Measurements from ENCODE around the gene SPRED3. TPM values are rescaled to one million over a fixed set of nuclear protein-coding genes. Genes with fewer than 3 reads are reported as not detected.

SPRED3 gene
- total RNA-seq, 4 donors from 2014 or later, result 0.05 to 2.6 (median 0.15) TPM

DNA sequence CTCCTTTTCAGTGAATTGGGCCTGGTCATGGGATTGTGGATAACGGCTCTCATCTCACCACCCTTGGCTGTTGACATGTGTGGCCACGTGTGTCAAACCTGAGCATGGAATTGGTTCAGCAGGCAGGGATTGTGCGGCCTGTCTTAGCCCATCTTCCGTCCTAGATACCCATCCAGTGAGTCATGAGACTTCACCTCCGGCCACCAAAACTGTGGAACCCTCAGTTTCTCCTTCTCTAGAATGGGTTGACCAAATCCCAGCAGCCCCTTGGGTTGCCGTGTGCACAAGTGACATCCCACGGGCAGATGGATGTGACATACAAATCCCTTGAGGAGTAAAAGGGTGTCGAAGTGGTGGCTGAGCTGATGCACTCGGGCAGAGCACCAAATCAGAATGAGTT, 7.4 kb upstream of the SPRED3 start:
- H3K9me3 ChIP-seq, result no peaks in the 10 kb centered on the region
- peaks cover 14 to 85% of the 10 kb centered on the region in 2 donors for H3K36me3 ChIP-seq
- TF ChIP-seq, protein P1, sequence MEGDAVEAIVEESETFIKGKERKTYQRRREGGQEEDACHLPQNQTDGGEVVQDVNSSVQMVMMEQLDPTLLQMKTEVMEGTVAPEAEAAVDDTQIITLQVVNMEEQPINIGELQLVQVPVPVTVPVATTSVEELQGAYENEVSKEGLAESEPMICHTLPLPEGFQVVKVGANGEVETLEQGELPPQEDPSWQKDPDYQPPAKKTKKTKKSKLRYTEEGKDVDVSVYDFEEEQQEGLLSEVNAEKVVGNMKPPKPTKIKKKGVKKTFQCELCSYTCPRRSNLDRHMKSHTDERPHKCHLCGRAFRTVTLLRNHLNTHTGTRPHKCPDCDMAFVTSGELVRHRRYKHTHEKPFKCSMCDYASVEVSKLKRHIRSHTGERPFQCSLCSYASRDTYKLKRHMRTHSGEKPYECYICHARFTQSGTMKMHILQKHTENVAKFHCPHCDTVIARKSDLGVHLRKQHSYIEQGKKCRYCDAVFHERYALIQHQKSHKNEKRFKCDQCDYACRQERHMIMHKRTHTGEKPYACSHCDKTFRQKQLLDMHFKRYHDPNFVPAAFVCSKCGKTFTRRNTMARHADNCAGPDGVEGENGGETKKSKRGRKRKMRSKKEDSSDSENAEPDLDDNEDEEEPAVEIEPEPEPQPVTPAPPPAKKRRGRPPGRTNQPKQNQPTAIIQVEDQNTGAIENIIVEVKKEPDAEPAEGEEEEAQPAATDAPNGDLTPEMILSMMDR (IDR thresholded peaks at IDR 0.05 in 4 of 5, conservative IDR thresholded peaks at IDR 0.05 in 1 of 5), result no peak
- TF ChIP-seq POLR2A (IDR thresholded peaks at IDR 0.05), result no peak
- no peak overlapping the region for H3K4me3 ChIP-seq
- H3K27ac ChIP-seq, result no peak overlapping the region
- intact Hi-C loops (cut with DNase I; ENCODE audit: low total_unique reads) (loop anchor here (10.0 kb wide), 1 partner anchor 334 kb away; no protein-coding TSS in a partner anchor), in situ Hi-C loops (cut with MboI; ENCODE audit: low sequenced_read_pairs in 4 of 4) (loop anchor here in 1 of 4 donors (25.0 kb wide), 1 partner anchor 456 kb away; the partner anchor contains the start of genes ECH1 and HNRNPL)
- DNase-seq (no peak), ATAC-seq (no peak)
- peaks cover 0 to 2% (median 0%) of the 10 kb centered on the region in 3 donors for H3K27me3 ChIP-seq
- H3K4me1 ChIP-seq, result peaks cover 11 to 18% of the 10 kb centered on the region in 2 donors

DNA sequence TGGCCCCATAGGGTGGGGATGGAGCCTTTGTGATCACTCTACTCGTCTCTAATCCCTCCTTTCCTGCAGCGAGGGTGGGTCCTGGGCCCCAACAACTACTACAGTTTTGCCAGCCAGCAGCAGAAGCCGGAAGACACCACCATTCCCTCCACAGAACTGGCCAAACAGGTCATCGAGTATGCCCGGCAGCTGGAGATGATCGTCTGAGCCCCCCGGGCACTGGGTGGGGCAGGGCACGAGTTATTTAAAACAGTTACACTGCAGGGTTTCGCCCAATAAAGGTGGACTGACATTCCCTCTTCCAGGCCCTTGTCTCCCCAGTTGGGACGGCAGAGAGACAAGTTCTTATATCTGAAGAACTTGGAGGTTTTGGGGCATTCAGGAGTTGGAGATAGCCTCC, 5.3 kb upstream of the SPRED3 start:
- H3K9me3 ChIP-seq, result no peaks in the 10 kb centered on the region
- ATAC-seq, result no peak
- TF ChIP-seq POLR2A (IDR thresholded peaks at IDR 0.05), result no peak
- TF ChIP-seq, protein P1 (IDR thresholded peaks at IDR 0.05 in 4 of 5, conservative IDR thresholded peaks at IDR 0.05 in 1 of 5), result no peak
- no peak overlapping the region for H3K27ac ChIP-seq
- H3K4me1 ChIP-seq, result peaks cover 4 to 13% of the 10 kb centered on the region in 2 donors
- H3K4me3 ChIP-seq, result no peak overlapping the region
- no peak for DNase-seq
- H3K36me3 ChIP-seq, result peaks cover 14 to 71% of the 10 kb centered on the region in 2 donors
- in situ Hi-C loops (cut with MboI; ENCODE audit: low sequenced_read_pairs in 4 of 4) (loop anchor here in 1 of 4 donors (25.0 kb wide), 1 partner anchor 454 kb away; the partner anchor contains the start of genes ECH1 and HNRNPL), intact Hi-C loops (cut with DNase I; ENCODE audit: low total_unique reads) (loop anchor here (10.0 kb wide), 1 partner anchor 332 kb away; no protein-coding TSS in a partner anchor)
- peaks cover 0 to 3% (median 0%) of the 10 kb centered on the region in 3 donors for H3K27me3 ChIP-seq

GRCh38 chr19:38383743-38384142, 4.8 kb upstream of the SPRED3 start:
- H3K4me1 ChIP-seq, result peaks cover 6 to 18% of the 10 kb centered on the region in 2 donors
- H3K36me3 ChIP-seq, result peaks cover 14 to 65% of the 10 kb centered on the region in 2 donors
- DNase-seq (no peak), ATAC-seq (no peak)
- H3K9me3 ChIP-seq, result no peaks in the 10 kb centered on the region
- no peak overlapping the region for H3K27ac ChIP-seq
- no peak overlapping the region for H3K4me3 ChIP-seq
- TF ChIP-seq, protein P1 (IDR thresholded peaks at IDR 0.05 in 4 of 5, conservative IDR thresholded peaks at IDR 0.05 in 1 of 5), result no peak
- TF ChIP-seq POLR2A (IDR thresholded peaks at IDR 0.05), result no peak
- H3K27me3 ChIP-seq, result peaks cover 0 to 8% (median 2%) of the 10 kb centered on the region in 3 donors
- intact Hi-C loops (cut with DNase I; ENCODE audit: low total_unique reads), result loop anchor here (10.0 kb wide), 1 partner anchor 331 kb away; no protein-coding TSS in a partner anchor
- in situ Hi-C loops (cut with MboI; ENCODE audit: low sequenced_read_pairs in 4 of 4), result loop anchor here in 1 of 4 donors (25.0 kb wide), 1 partner anchor 454 kb away; the partner anchor contains the start of genes ECH1 and HNRNPL

DNA sequence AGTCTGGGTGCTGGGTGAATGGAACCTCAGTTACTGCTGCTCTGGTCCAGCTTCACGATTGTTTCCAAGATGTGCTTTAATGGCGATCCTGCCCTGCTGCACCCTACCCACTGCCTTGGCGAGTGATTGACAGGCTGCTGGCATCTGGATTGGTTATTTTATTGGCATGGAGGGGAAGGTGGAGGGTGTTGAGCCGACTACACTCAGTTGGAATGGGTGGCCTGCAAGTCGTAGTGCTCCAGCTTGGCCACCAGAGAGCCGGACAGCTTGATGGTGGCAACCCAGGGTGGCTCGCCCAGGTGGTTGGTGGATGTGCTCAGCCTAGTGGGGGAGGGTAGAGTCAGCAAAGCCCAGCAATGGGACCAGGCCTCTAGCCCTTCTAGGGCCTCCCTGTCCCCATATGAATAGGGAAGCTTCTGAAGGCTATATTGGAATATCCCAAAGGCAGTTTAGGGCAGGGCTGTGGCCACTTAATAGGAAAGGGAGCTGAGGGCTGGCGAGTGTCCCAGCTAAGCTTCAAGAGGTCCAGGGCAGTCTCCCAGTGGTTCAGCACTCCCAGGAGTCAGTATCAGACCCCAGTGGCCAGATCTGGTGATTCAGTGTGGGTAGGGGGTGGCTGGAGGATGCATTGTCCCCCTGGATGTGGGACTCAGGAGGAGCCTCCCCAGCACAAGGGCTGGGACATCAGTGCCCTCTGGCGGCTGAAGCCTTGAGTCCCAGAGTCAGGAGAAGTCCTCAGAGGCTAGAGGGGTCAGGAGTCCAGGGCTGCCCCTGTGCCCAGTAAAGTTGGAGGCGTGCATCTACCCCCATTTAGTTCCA, 4.1 kb upstream of the SPRED3 start:
- ATAC-seq (no peak), DNase-seq (no peak)
- TF ChIP-seq POLR2A (IDR thresholded peaks at IDR 0.05), result no peak
- TF ChIP-seq, protein P1 (IDR thresholded peaks at IDR 0.05 in 4 of 5, conservative IDR thresholded peaks at IDR 0.05 in 1 of 5), result no peak
- Histone ChIP-seq H3K4me1 (peaks cover 6 to 22% of the 10 kb centered on the region in 2 donors), H3K9me3 (no peaks in the 10 kb centered on the region), H3K27ac (no peak overlapping the region), H3K4me3 (no peak overlapping the region), H3K36me3 (peaks cover 14 to 59% of the 10 kb centered on the region in 2 donors), H3K27me3 (peaks cover 0 to 12% (median 5%) of the 10 kb centered on the region in 3 donors)
- intact Hi-C loops (cut with DNase I; ENCODE audit: low total_unique reads), result loop anchor here (10.0 kb wide), 1 partner anchor 330 kb away; no protein-coding TSS in a partner anchor
- in situ Hi-C loops (cut with MboI; ENCODE audit: low sequenced_read_pairs in 4 of 4), result loop anchor here in 1 of 4 donors (25.0 kb wide), 1 partner anchor 453 kb away; the partner anchor contains the start of genes ECH1 and HNRNPL

Measured in gastrocnemius medialis (tissue), 4 donors.